ENCODE data around the gene UBTF. TPM values are rescaled to one million over a fixed set of nuclear protein-coding genes. Genes with fewer than 3 reads are reported as not detected.

The UBTF gene
- total RNA-seq, 1 experiment from 2014 or later = 114 TPM

DNA sequence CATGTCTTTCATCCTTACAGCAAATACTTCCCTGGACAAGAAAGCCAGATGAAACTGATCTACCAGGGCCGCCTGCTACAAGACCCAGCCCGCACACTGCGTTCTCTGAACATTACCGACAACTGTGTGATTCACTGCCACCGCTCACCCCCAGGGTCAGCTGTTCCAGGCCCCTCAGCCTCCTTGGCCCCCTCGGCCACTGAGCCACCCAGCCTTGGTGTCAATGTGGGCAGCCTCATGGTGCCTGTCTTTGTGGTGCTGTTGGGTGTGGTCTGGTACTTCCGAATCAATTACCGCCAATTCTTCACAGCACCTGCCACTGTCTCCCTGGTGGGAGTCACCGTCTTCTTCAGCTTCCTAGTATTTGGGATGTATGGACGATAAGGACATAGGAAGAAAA, 29.0 kb downstream of the UBTF start:
- peaks cover 9% of the 10 kb centered on the region for H3K4me1 ChIP-seq (ENCODE audit: insufficient read depth, low read length, poor library complexity, severe bottlenecking)
- intact Hi-C loops (cut with micrococcal nuclease; ENCODE audit: unreplicated experiment) = no loop called here
- H3K4me3 ChIP-seq (ENCODE audit: low read depth, low read length, poor library complexity, severe bottlenecking) = no peak overlapping the region
- POLR2A ChIA-PET (ENCODE audit: low non-redundant PET) = no interaction called here
- H3K27me3 ChIP-seq (replicated peaks; ENCODE audit: insufficient read depth, low read depth, low read length, poor library complexity) = no peaks in the 10 kb centered on the region
- TF ChIP-seq, protein P1, sequence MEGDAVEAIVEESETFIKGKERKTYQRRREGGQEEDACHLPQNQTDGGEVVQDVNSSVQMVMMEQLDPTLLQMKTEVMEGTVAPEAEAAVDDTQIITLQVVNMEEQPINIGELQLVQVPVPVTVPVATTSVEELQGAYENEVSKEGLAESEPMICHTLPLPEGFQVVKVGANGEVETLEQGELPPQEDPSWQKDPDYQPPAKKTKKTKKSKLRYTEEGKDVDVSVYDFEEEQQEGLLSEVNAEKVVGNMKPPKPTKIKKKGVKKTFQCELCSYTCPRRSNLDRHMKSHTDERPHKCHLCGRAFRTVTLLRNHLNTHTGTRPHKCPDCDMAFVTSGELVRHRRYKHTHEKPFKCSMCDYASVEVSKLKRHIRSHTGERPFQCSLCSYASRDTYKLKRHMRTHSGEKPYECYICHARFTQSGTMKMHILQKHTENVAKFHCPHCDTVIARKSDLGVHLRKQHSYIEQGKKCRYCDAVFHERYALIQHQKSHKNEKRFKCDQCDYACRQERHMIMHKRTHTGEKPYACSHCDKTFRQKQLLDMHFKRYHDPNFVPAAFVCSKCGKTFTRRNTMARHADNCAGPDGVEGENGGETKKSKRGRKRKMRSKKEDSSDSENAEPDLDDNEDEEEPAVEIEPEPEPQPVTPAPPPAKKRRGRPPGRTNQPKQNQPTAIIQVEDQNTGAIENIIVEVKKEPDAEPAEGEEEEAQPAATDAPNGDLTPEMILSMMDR (conservative IDR thresholded peaks at IDR 0.05; ENCODE audit: low read depth, low read length) = no peak
- no peak for TF ChIP-seq EZH2 (IDR thresholded peaks at IDR 0.05; ENCODE audit: borderline replicate concordance, low read depth, low read length, poor library complexity, severe bottlenecking)
- no peaks in the 10 kb centered on the region for H3K9me3 ChIP-seq (ENCODE audit: low read depth, low read length, poor library complexity, severe bottlenecking)
- CTCF ChIA-PET = no interaction called here
- no TSS peak for BruUV-seq (replicated peaks)
- DNase-seq (ENCODE audit: low spot score) = no peak
- H3K36me3 ChIP-seq (ENCODE audit: insufficient read depth, low read length, poor library complexity, severe bottlenecking) = peaks cover 16% of the 10 kb centered on the region
- H3K27ac ChIP-seq (ENCODE audit: low read depth, low read length, poor library complexity, severe bottlenecking) = no peak overlapping the region

DNA sequence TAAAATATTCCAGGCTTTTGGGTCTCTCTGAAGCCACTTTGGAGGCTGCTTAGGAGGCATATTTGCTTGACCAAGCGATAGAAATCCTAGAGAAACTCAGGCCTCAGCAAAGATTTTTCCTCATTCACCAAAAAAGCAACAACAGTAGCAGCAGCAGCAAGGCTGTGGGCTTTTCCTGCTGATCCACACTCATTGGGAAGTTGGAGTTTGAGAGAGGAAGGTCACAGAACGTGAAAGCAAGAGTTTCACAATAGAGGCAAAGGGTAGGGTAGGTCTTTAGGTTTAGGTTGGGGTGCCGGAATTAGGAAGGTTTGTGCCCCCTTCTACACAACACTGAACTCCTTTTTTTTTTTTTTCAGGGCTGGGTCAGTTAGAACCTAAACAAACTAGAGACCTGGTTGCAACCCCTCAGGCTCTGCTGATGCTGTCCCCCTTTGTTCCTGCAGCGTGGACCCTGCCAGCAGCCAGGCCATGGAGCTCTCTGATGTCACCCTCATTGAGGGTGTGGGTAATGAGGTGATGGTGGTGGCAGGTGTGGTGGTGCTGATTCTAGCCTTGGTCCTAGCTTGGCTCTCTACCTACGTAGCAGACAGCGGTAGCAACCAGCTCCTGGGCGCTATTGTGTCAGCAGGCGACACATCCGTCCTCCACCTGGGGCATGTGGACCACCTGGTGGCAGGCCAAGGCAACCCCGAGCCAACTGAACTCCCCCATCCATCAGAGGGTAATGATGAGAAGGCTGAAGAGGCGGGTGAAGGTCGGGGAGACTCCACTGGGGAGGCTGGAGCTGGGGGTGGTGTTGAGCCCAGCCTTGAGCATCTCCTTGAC, 30.7 kb downstream of the UBTF start:
- Histone ChIP-seq H3K36me3 (ENCODE audit: insufficient read depth, low read length, poor library complexity, severe bottlenecking) (peaks cover 2% of the 10 kb centered on the region), H3K27me3 (replicated peaks; ENCODE audit: insufficient read depth, low read depth, low read length, poor library complexity) (no peaks in the 10 kb centered on the region), H3K9me3 (ENCODE audit: low read depth, low read length, poor library complexity, severe bottlenecking) (no peaks in the 10 kb centered on the region), H3K4me1 (ENCODE audit: insufficient read depth, low read length, poor library complexity, severe bottlenecking) (peaks cover 9% of the 10 kb centered on the region), H3K27ac (ENCODE audit: low read depth, low read length, poor library complexity, severe bottlenecking) (no peak overlapping the region), H3K4me3 (ENCODE audit: low read depth, low read length, poor library complexity, severe bottlenecking) (no peak overlapping the region)
- ChIA-PET POLR2A (ENCODE audit: low non-redundant PET) (no interaction called here), CTCF (no interaction called here)
- DNase-seq (ENCODE audit: low spot score) = no peak
- BruUV-seq (replicated peaks) = no TSS peak
- no peak for TF ChIP-seq EZH2 (IDR thresholded peaks at IDR 0.05; ENCODE audit: borderline replicate concordance, low read depth, low read length, poor library complexity, severe bottlenecking)
- TF ChIP-seq, protein P1 (conservative IDR thresholded peaks at IDR 0.05; ENCODE audit: low read depth, low read length) = no peak
- intact Hi-C loops (cut with micrococcal nuclease; ENCODE audit: unreplicated experiment) = no loop called here

DNA sequence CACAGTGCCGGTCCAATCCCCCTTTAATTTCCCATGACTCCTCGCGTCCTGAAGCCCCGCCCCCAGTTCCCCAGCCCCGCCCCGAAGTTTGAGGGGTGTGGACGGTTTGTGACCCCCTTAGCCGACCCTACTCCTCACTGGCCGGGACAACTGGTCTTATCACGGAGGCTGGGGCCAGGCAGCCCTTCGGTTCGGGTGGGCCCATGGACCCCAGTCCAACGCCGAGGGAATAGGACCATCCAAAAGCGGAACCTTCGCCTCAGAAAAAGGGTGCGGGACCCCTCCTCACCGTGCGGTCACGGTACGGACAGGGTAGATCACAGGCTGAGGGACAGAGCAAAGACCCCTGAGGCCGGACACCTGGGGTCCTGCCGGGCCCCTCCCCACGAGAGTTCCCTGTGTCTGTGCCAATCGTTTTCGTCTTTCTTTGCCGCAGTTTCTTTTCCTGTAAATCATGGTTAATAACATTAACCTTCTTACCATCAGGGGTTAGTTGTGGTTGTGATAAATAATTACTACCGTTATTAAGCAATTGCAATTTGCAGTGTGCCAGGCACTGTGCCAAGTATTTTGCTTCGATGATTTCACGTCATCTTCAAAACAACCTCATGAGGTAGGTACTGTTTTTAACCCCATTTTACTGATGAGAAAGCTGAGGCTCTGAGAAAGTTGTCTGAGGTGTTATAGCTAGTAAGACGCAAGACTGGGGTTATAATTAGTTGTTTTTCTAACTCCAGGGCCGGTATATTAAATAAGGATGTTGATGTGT, 32.2 kb downstream of the UBTF start:
- no peaks in the 10 kb centered on the region for H3K27me3 ChIP-seq (replicated peaks; ENCODE audit: insufficient read depth, low read depth, low read length, poor library complexity)
- no peaks in the 10 kb centered on the region for H3K36me3 ChIP-seq (ENCODE audit: insufficient read depth, low read length, poor library complexity, severe bottlenecking)
- ChIA-PET POLR2A (ENCODE audit: low non-redundant PET) (interaction anchor here (0.6 to 0.7 kb wide), 2 partner anchors 50 to 179 kb away, joined by 3 read pairs; no protein-coding TSS in a partner anchor), CTCF (no interaction called here)
- H3K9me3 ChIP-seq (ENCODE audit: low read depth, low read length, poor library complexity, severe bottlenecking) = no peaks in the 10 kb centered on the region
- intact Hi-C loops (cut with micrococcal nuclease; ENCODE audit: unreplicated experiment) = no loop called here
- H3K4me1 ChIP-seq (ENCODE audit: insufficient read depth, low read length, poor library complexity, severe bottlenecking) = peaks cover 9% of the 10 kb centered on the region
- H3K4me3 ChIP-seq (ENCODE audit: low read depth, low read length, poor library complexity, severe bottlenecking) = peak overlapping the region; percentile 80
- peak overlapping the region; percentile 89 for H3K27ac ChIP-seq (ENCODE audit: low read depth, low read length, poor library complexity, severe bottlenecking)
- no TSS peak for BruUV-seq (replicated peaks)
- DNase-seq (ENCODE audit: low spot score) = no peak
- TF ChIP-seq EZH2 (IDR thresholded peaks at IDR 0.05; ENCODE audit: borderline replicate concordance, low read depth, low read length, poor library complexity, severe bottlenecking) = no peak
- TF ChIP-seq, protein P1 (conservative IDR thresholded peaks at IDR 0.05; ENCODE audit: low read depth, low read length) = no peak

Data from A673 (cell line).